Astrocyte (in vitro differentiated cells and primary cell): ENCODE results near the gene FAM13A. TPM values are rescaled to one million over a fixed set of nuclear protein-coding genes. Genes with fewer than 3 reads are reported as not detected.

ENCODE experiments used
- DNase-seq: peaks from one replicate; pipeline ENCODE4 v3.0.0-alpha.2; 2010; ENCODE audit warnings: low read depth
- FAIRE-seq: peaks from 2 replicates; lab custom pipeline; 2011; peaks lifted over from hg19 to GRCh38; lab: Jason Lieb, UNC
- H2AFZ ChIP-seq: 2 replicates; pipeline ENCODE4 v1.6.0; 2012; ENCODE audit warnings: low read depth, low read length, inconsistent platforms
- H3K27ac ChIP-seq: 2 replicates; pipeline ENCODE4 v1.5.1; 2011; ENCODE audit warnings: low read depth, low read length, inconsistent platforms
- H3K27me3 ChIP-seq: 2 replicates; pipeline ENCODE4 v1.6.0; 2011; ENCODE audit warnings: low read length, inconsistent platforms; ENCODE audit not compliant: insufficient read depth
- H3K36me3 ChIP-seq: 2 replicates; pipeline ENCODE4 v1.5.1; 2011; ENCODE audit warnings: low read length, inconsistent platforms; ENCODE audit not compliant: insufficient read depth
- H3K4me1 ChIP-seq: 2 replicates; pipeline ENCODE4 v1.5.1; 2011; ENCODE audit warnings: low read length, inconsistent platforms; ENCODE audit not compliant: insufficient read depth
- H3K4me2 ChIP-seq: 2 replicates; pipeline ENCODE4 v1.6.0; 2012; ENCODE audit warnings: low read length, inconsistent platforms
- H3K4me3 ChIP-seq: 2 replicates; pipeline ENCODE4 v1.5.1; 2011; ENCODE audit warnings: low read depth, mild to moderate bottlenecking, low read length, inconsistent platforms; ENCODE audit not compliant: insufficient read depth
- H3K79me2 ChIP-seq: 2 replicates; pipeline ENCODE4 v1.6.0; 2012; ENCODE audit warnings: mild to moderate bottlenecking, low read length, inconsistent platforms; ENCODE audit not compliant: insufficient read depth
- H3K9ac ChIP-seq: 2 replicates; pipeline ENCODE4 v1.6.0; 2012; ENCODE audit warnings: mild to moderate bottlenecking, low read length, inconsistent platforms
- H3K9me3 ChIP-seq: 2 replicates; pipeline ENCODE4 v1.5.1; 2012; ENCODE audit warnings: low read depth, mild to moderate bottlenecking, low read length, inconsistent platforms; ENCODE audit not compliant: insufficient read depth
- H4K20me1 ChIP-seq: 2 replicates; pipeline ENCODE4 v1.6.0; 2012; ENCODE audit warnings: low read length, inconsistent platforms; ENCODE audit not compliant: insufficient read depth
- H3K27ac Mint-ChIP-seq: one replicate; pipeline ENCODE4 v1.8.0; 2021; ENCODE audit warnings: mild to moderate bottlenecking, mixed read lengths; ENCODE audit not compliant: unreplicated experiment
- H3K27me3 Mint-ChIP-seq: one replicate; pipeline ENCODE4 v1.8.0; 2021; ENCODE audit warnings: low read depth, mixed read lengths; ENCODE audit not compliant: unreplicated experiment
- H3K36me3 Mint-ChIP-seq: one replicate; pipeline ENCODE4 v1.8.0; 2021; ENCODE audit warnings: low read depth, mixed read lengths; ENCODE audit not compliant: unreplicated experiment
- H3K4me1 Mint-ChIP-seq: one replicate; pipeline ENCODE4 v1.8.0; 2021; ENCODE audit warnings: low read depth, mixed read lengths; ENCODE audit not compliant: unreplicated experiment
- H3K4me3 Mint-ChIP-seq: one replicate; pipeline ENCODE4 v1.8.0; 2021; ENCODE audit warnings: mild to moderate bottlenecking, moderate library complexity, mixed read lengths; ENCODE audit not compliant: unreplicated experiment
- H3K9me3 Mint-ChIP-seq: one replicate; pipeline ENCODE4 v1.8.0; 2021; ENCODE audit warnings: mild to moderate bottlenecking, mixed read lengths; ENCODE audit not compliant: unreplicated experiment
- EZH2 ChIP-seq: IDR thresholded peaks from 2 replicates; pipeline ENCODE4 v1.6.1; 2012; ENCODE audit warnings: mild to moderate bottlenecking, low read length, inconsistent platforms; ENCODE audit not compliant: insufficient read depth
- total RNA-seq: library from RNA; stranded (reverse); gene quantifications from 2 replicates; pipeline ENCODE4 v1.2.1, GENCODE V29; 2021
- TF ChIP-seq, protein P1 (sequence below): IDR thresholded peaks from 2 replicates; pipeline ENCODE4 v1.5.1; 2011; ENCODE audit warnings: low read depth, mild to moderate bottlenecking, inconsistent platforms, low read length, moderate library complexity; ENCODE audit not compliant: insufficient read depth

Gene FAM13A
- total RNA-seq, 1 donor from 2014 or later: 12.0 TPM

GRCh38 chr4:88803600-88804096 lies 253.3 kb downstream of the FAM13A start:
- H3K36me3 ChIP-seq: no peaks in the 10 kb centered on the region
- no peak overlapping the region for H3K4me3 ChIP-seq
- H3K27ac Mint-ChIP-seq: no peak overlapping the region
- H3K27me3 ChIP-seq: no peaks in the 10 kb centered on the region
- no peak overlapping the region for H3K4me3 Mint-ChIP-seq
- no peak overlapping the region for H3K4me2 ChIP-seq
- no peaks in the 10 kb centered on the region for H3K27me3 Mint-ChIP-seq
- H2AFZ ChIP-seq: no peak overlapping the region
- no peak overlapping the region for H3K27ac ChIP-seq
- H3K4me1 Mint-ChIP-seq: no peaks in the 10 kb centered on the region
- H3K9me3 Mint-ChIP-seq: no peaks in the 10 kb centered on the region
- H3K9me3 ChIP-seq: no peaks in the 10 kb centered on the region
- H4K20me1 ChIP-seq: no peaks in the 10 kb centered on the region
- no peak for TF ChIP-seq EZH2
- TF ChIP-seq, protein P1, sequence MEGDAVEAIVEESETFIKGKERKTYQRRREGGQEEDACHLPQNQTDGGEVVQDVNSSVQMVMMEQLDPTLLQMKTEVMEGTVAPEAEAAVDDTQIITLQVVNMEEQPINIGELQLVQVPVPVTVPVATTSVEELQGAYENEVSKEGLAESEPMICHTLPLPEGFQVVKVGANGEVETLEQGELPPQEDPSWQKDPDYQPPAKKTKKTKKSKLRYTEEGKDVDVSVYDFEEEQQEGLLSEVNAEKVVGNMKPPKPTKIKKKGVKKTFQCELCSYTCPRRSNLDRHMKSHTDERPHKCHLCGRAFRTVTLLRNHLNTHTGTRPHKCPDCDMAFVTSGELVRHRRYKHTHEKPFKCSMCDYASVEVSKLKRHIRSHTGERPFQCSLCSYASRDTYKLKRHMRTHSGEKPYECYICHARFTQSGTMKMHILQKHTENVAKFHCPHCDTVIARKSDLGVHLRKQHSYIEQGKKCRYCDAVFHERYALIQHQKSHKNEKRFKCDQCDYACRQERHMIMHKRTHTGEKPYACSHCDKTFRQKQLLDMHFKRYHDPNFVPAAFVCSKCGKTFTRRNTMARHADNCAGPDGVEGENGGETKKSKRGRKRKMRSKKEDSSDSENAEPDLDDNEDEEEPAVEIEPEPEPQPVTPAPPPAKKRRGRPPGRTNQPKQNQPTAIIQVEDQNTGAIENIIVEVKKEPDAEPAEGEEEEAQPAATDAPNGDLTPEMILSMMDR: no peak
- H3K36me3 Mint-ChIP-seq: no peaks in the 10 kb centered on the region
- no peaks in the 10 kb centered on the region for H3K79me2 ChIP-seq
- H3K9ac ChIP-seq: no peak overlapping the region
- H3K4me1 ChIP-seq: no peaks in the 10 kb centered on the region
- DNase-seq (peak; percentile 83), FAIRE-seq (no peak)

DNA sequence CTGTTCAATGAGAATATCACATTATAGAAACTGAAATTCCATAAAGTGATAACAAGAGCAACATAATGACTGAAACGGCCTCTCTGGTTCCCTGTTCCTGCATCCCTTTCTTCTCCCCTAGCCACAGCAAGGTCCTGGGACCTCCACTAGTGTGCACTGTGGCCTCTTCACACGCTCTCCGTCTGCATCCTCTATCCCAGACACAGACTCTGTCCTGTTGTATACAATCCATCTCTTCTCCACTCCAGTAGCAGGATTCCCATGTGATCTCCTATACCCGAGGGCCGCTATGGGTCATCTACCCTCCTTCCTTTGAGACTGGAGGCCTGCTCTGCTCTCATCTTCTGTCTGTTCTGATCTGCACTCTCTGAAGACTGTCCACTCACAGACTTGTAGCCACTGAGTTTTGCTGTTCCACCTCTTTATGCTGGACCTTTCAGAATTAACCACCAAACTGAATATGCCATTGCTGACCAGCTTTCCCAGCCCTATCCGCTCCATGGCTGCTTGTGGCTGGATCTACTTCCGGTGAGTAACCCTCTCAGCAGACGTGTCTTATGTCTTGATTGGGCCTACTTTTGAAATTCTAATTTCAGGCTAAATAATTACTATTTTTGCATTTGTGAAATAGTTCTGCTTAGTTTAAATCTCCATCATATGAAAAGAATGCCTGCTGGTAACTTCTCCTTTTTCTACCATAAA lies 254.2 kb downstream of the FAM13A start:
- Histone ChIP-seq H3K27me3 (no peaks in the 10 kb centered on the region), H3K79me2 (no peaks in the 10 kb centered on the region), H2AFZ (no peak overlapping the region), H3K9me3 (no peaks in the 10 kb centered on the region), H3K36me3 (no peaks in the 10 kb centered on the region), H3K27ac (no peak overlapping the region), H3K4me3 (no peak overlapping the region), H3K4me2 (no peak overlapping the region), H3K4me1 (no peaks in the 10 kb centered on the region), H4K20me1 (no peaks in the 10 kb centered on the region), H3K9ac (no peak overlapping the region)
- Mint-ChIP-seq H3K4me3 (no peak overlapping the region), H3K27ac (no peak overlapping the region), H3K27me3 (no peaks in the 10 kb centered on the region), H3K36me3 (no peaks in the 10 kb centered on the region), H3K9me3 (no peaks in the 10 kb centered on the region), H3K4me1 (no peaks in the 10 kb centered on the region)
- DNase-seq: no peak
- TF ChIP-seq EZH2: no peak
- TF ChIP-seq, protein P1: no peak
- no peak for FAIRE-seq

DNA sequence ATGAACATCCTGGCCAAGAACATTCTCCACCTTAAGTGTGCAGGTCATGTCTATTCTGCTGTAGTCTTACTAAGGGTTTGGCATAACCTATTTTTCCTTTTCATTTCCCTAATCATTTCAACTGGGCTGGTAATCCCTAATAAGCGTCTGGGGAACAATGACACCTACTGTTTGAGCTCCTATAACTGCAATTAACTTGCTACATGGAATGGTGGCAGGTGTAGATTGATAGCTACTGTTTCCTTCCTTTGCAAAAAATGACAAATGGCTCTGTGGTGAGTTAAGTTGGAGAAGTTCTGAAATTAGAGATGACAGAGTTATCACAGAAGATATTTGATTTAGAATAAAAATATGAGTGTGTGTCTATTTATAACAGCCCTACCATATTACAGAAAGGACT lies 254.8 kb downstream of the FAM13A start:
- Histone ChIP-seq H3K9ac (no peak overlapping the region), H4K20me1 (no peaks in the 10 kb centered on the region), H3K27me3 (no peaks in the 10 kb centered on the region), H3K4me3 (no peak overlapping the region), H3K36me3 (no peaks in the 10 kb centered on the region), H3K9me3 (no peaks in the 10 kb centered on the region), H3K4me1 (no peaks in the 10 kb centered on the region), H3K4me2 (no peak overlapping the region), H2AFZ (no peak overlapping the region), H3K79me2 (no peaks in the 10 kb centered on the region), H3K27ac (no peak overlapping the region)
- no peaks in the 10 kb centered on the region for H3K9me3 Mint-ChIP-seq
- H3K36me3 Mint-ChIP-seq: peaks cover 4% of the 10 kb centered on the region
- TF ChIP-seq EZH2: no peak
- TF ChIP-seq, protein P1: no peak
- DNase-seq: no peak
- no peaks in the 10 kb centered on the region for H3K27me3 Mint-ChIP-seq
- no peak for FAIRE-seq
- H3K27ac Mint-ChIP-seq: no peak overlapping the region
- H3K4me3 Mint-ChIP-seq: no peak overlapping the region
- H3K4me1 Mint-ChIP-seq: no peaks in the 10 kb centered on the region
